A673 (cell line): ENCODE measurements around the gene ZNF491.

Experiments used
- EZH2 ChIP-seq: fragments of 200-600 bp; sonication (generic); IDR thresholded peaks from 2 replicates; pipeline ENCODE4 v1.6.1; 2017; ENCODE audit warnings: borderline replicate concordance, low read depth, mild to moderate bottlenecking, mixed read lengths, antibody characterized with exemption, low read length; ENCODE audit not compliant: poor library complexity, severe bottlenecking
- TF ChIP-seq, protein P1 (sequence below): fragments of 300-800, 200-600 bp; sonication (generic); conservative IDR thresholded peaks from 2 replicates; pipeline ENCODE4 v1.5.1; 2017; ENCODE audit warnings: low read depth, mild to moderate bottlenecking, antibody characterized with exemption, low read length, moderate library complexity, mixed read lengths

DNA sequence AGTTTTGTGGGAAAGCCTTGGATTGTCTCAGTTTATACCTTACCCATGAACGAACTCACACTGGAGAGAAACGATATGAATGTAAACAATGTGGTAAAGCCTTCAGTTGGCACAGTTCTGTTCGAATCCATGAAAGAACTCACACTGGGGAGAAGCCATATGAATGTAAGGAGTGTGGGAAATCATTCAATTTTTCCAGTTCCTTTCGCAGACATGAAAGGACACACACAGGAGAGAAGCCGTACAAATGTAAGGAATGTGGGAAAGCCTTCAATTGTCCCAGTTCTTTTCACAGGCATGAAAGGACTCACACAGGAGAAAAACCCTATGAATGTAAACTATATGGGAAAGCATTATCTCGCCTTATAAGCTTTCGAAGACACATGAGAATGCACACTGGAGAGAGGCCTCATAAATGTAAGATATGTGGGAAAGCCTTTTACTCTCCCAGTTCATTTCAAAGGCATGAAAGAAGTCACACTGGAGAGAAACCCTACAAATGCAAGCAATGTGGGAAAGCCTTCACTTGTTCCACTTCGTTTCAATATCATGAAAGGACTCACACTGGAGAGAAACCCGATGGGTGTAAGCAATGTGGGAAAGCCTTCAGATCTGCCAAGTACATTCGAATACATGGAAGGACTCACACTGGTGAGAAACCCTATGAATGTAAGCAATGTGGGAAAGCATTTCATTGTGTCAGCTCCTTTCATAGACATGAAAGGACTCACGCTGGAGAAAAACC, 8.2 kb downstream of the ZNF491 start:
- TF ChIP-seq EZH2: no peak
- TF ChIP-seq, protein P1, sequence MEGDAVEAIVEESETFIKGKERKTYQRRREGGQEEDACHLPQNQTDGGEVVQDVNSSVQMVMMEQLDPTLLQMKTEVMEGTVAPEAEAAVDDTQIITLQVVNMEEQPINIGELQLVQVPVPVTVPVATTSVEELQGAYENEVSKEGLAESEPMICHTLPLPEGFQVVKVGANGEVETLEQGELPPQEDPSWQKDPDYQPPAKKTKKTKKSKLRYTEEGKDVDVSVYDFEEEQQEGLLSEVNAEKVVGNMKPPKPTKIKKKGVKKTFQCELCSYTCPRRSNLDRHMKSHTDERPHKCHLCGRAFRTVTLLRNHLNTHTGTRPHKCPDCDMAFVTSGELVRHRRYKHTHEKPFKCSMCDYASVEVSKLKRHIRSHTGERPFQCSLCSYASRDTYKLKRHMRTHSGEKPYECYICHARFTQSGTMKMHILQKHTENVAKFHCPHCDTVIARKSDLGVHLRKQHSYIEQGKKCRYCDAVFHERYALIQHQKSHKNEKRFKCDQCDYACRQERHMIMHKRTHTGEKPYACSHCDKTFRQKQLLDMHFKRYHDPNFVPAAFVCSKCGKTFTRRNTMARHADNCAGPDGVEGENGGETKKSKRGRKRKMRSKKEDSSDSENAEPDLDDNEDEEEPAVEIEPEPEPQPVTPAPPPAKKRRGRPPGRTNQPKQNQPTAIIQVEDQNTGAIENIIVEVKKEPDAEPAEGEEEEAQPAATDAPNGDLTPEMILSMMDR: no peak
